ENCODE data around the gene GPHN.

DNA sequence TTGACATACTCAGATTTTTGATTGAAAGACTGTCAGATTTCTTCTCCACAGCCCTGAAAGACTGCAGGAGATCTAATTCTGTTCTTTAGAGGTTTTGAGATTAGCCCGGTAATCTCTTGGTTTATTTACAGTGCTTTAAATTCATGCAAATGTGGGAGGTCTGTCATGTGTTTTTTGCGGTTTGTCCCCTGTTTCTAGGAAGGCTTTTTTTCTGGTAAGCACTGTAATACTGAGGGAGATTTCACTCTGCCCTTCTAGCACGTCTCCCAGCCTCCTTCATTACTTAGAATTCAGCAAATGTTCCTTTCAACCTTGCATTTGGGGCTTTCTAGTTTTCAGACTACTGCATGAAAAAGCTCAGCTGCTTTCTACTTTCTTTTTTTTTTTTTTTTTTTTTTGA is 31.1 kb downstream of the GPHN start:
- TF ChIP-seq, protein P1, sequence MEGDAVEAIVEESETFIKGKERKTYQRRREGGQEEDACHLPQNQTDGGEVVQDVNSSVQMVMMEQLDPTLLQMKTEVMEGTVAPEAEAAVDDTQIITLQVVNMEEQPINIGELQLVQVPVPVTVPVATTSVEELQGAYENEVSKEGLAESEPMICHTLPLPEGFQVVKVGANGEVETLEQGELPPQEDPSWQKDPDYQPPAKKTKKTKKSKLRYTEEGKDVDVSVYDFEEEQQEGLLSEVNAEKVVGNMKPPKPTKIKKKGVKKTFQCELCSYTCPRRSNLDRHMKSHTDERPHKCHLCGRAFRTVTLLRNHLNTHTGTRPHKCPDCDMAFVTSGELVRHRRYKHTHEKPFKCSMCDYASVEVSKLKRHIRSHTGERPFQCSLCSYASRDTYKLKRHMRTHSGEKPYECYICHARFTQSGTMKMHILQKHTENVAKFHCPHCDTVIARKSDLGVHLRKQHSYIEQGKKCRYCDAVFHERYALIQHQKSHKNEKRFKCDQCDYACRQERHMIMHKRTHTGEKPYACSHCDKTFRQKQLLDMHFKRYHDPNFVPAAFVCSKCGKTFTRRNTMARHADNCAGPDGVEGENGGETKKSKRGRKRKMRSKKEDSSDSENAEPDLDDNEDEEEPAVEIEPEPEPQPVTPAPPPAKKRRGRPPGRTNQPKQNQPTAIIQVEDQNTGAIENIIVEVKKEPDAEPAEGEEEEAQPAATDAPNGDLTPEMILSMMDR (IDR thresholded peaks at IDR 0.05) = no peak
- no peak for TF ChIP-seq POLR2A (IDR thresholded peaks at IDR 0.05)

All from heart left ventricle (tissue), 13 donors.